GM23248 (cell line): ENCODE measurements around the gene TNIK. TPM values are rescaled to one million over a fixed set of nuclear protein-coding genes. Genes with fewer than 3 reads are reported as not detected.

Source experiments
- DNase-seq: peaks from one replicate; pipeline ENCODE4 v3.0.0-alpha.2; 2015
- H2AFZ ChIP-seq: fragments of 200-600 bp; sonication (generic); 2 replicates; pipeline ENCODE4 v1.6.1; 2016; ENCODE audit warnings: antibody characterized with exemption
- H3F3A ChIP-seq: fragments of 200-600 bp; sonication (generic); 2 replicates; pipeline ENCODE4 v1.6.1; 2016; ENCODE audit warnings: mild to moderate bottlenecking, antibody characterized with exemption, mixed run types; ENCODE audit not compliant: insufficient read depth
- H3K27ac ChIP-seq: fragments of 200-600 bp; sonication (generic); 2 replicates; pipeline ENCODE4 v1.5.1; 2016; ENCODE audit warnings: mild to moderate bottlenecking
- H3K27me3 ChIP-seq: fragments of 200-600 bp; sonication (generic); replicated peaks from 2 replicates; pipeline ENCODE4 v1.6.1; 2016; ENCODE audit warnings: mild to moderate bottlenecking; ENCODE audit not compliant: insufficient read depth
- H3K36me3 ChIP-seq: fragments of 200-600 bp; sonication (generic); 2 replicates; pipeline ENCODE4 v1.6.1; 2016; ENCODE audit warnings: low read depth, mild to moderate bottlenecking
- H3K4me1 ChIP-seq: fragments of 200-600 bp; sonication (generic); 2 replicates; pipeline ENCODE4 v1.6.1; 2016; ENCODE audit warnings: mild to moderate bottlenecking; ENCODE audit not compliant: insufficient read depth
- H3K4me2 ChIP-seq: fragments of 200-600 bp; sonication (generic); one replicate; pipeline ENCODE4 v1.6.1; 2016; ENCODE audit warnings: mild to moderate bottlenecking; ENCODE audit not compliant: unreplicated experiment
- H3K4me3 ChIP-seq: fragments of 200-600 bp; sonication (generic); 2 replicates; pipeline ENCODE4 v1.5.1; 2016; ENCODE audit warnings: mild to moderate bottlenecking
- H3K79me2 ChIP-seq: fragments of 200-600 bp; sonication (generic); 2 replicates; pipeline ENCODE4 v1.6.1; 2016; ENCODE audit warnings: mild to moderate bottlenecking; ENCODE audit not compliant: insufficient read depth
- H3K9ac ChIP-seq: fragments of 200-600 bp; sonication (generic); 2 replicates; pipeline ENCODE4 v1.6.1; 2016; ENCODE audit warnings: mild to moderate bottlenecking
- H3K9me2 ChIP-seq: fragments of 200-600 bp; sonication (generic); 2 replicates; pipeline ENCODE4 v1.6.1; 2016; ENCODE audit warnings: mixed run types, mild to moderate bottlenecking, moderate library complexity; ENCODE audit not compliant: insufficient read depth
- H3K9me3 ChIP-seq: fragments of 200-600 bp; sonication (generic); one replicate; pipeline ENCODE4 v1.6.1; 2017; ENCODE audit warnings: low read depth
- H4K20me1 ChIP-seq: fragments of 200-600 bp; sonication (generic); 2 replicates; pipeline ENCODE4 v1.6.0; 2016; ENCODE audit not compliant: insufficient read depth
- EZH2 ChIP-seq: fragments of 200-600 bp; sonication (generic); IDR thresholded peaks from 2 replicates; pipeline ENCODE4 v1.6.1; 2018; ENCODE audit warnings: antibody characterized with exemption, mild to moderate bottlenecking; ENCODE audit not compliant: insufficient read depth, poor library complexity, severe bottlenecking
- EZH2phosphoT487 ChIP-seq: fragments of 200-600 bp; sonication (generic); IDR thresholded peaks from 2 replicates; pipeline ENCODE4 v1.6.1; 2018; ENCODE audit warnings: antibody characterized with exemption, moderate library complexity, mild to moderate bottlenecking, low read depth; ENCODE audit not compliant: insufficient read depth
- WGBS, 2 experiments: methylation state at CpG; one replicate each; pipeline ENCODE4 v1.1.6; 2015 to 2017; ENCODE audit warnings: low lambda C conversion rate in 2 of 2, low coverage in 1 of 2; ENCODE audit errors: missing lambda C conversion rate in 2 of 2; 5-methylcytosine and 5-hydroxymethylcytosine counted together
- in situ Hi-C: fragments of 300-500 bp; cut with MboI; formaldehyde crosslinking; loops from 2 replicates; pipeline ENCODE4 v1.15.0; 2020
- polyA plus RNA-seq: library from polyadenylated mRNA; unstranded; fragments of >200 nt; fragmentation: Nextera tagmentation; extraction: Ambion mirVana; gene quantifications from 2 replicates; pipeline ENCODE4 v1.2.1, GENCODE V29; 2016
- total RNA-seq: library from RNA; depleted of rRNA; stranded (reverse); fragments of >200 nt; shearing (Covaris generic); gene quantifications from 2 replicates; pipeline ENCODE4 v1.2.3, GENCODE V29; 2014

The TNIK gene
- total and polyA plus RNA-seq, 2 experiments from 2014 or later: 0.80 to 2.3 TPM

DNA sequence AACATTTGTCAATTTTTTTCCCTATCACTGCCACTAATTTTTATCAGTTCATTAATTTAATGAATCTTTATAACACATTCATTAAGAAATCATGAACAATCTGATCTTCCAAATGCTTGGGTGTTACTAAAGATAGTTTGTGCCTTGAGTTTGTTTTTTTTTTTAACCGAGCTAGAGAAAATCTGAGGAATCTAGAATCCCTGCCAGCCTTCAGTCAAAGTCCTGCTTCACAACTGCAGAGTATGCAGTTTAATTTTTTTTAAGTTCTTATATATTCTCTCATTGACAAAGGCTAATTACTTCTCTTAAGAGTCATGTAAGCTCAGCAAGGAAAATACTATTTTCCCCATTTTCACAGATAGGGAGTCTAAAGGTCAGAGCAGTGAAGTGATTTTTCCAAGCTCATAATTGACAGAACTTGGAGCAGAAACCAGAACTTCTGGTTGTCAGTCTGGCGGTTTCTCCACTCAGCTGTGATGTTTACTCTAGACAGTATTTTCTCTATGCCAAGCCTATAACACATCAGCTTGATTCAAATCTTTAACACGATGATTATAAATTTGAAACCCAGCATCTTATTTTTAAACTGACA lies 55.7 kb downstream of the TNIK start:
- no peaks in the 10 kb centered on the region for H3K36me3 ChIP-seq
- H3K9ac ChIP-seq: no peak overlapping the region
- TF ChIP-seq EZH2phosphoT487 (no peak), EZH2 (no peak)
- no peaks in the 10 kb centered on the region for H4K20me1 ChIP-seq
- H3K9me2 ChIP-seq: no peaks in the 10 kb centered on the region
- no peaks in the 10 kb centered on the region for H3K79me2 ChIP-seq
- DNase-seq: no peak
- no peaks in the 10 kb centered on the region for H3K27me3 ChIP-seq
- no peak overlapping the region for H3K4me3 ChIP-seq
- peaks cover 4% of the 10 kb centered on the region; the same call in 1 of the 2 replicates for H3F3A ChIP-seq
- H3K4me1 ChIP-seq: peaks cover 10% of the 10 kb centered on the region
- no peak overlapping the region for H3K27ac ChIP-seq
- 65 to 69% methylated on average over 3 of the region's 3 CpGs for WGBS, 2 experiments
- in situ Hi-C loops: no loop called here
- H3K9me3 ChIP-seq: no peaks in the 10 kb centered on the region
- H3K4me2 ChIP-seq: no peak overlapping the region
- no peak overlapping the region for H2AFZ ChIP-seq

- Histone ChIP-seq H3K27me3 (no peaks in the 10 kb centered on the region), H3K27ac (no peak overlapping the region), H3K4me1 (peaks cover 1% of the 10 kb centered on the region; the same call in 1 of the 2 replicates), H4K20me1 (no peaks in the 10 kb centered on the region), H3K4me3 (no peak overlapping the region), H2AFZ (no peak overlapping the region), H3K9me3 (no peaks in the 10 kb centered on the region), H3K36me3 (no peaks in the 10 kb centered on the region), H3K79me2 (no peaks in the 10 kb centered on the region), H3F3A (peaks cover under 1% of the 10 kb centered on the region; the same call in 1 of the 2 replicates), H3K9ac (no peak overlapping the region), H3K9me2 (no peaks in the 10 kb centered on the region), H3K4me2 (no peak overlapping the region)
- in situ Hi-C loops: no loop called here
- no peak for DNase-seq
- TF ChIP-seq EZH2 (no peak), EZH2phosphoT487 (no peak)
- 92 to 95% methylated on average over 3 of the region's 3 CpGs for WGBS, 2 experiments
These were observed 57.9 kb downstream of the TNIK start for GRCh38 chr3:171402281-171402680.

- Histone ChIP-seq H3K79me2 (no peaks in the 10 kb centered on the region), H4K20me1 (no peaks in the 10 kb centered on the region), H3K4me1 (no peaks in the 10 kb centered on the region), H3K9me2 (no peaks in the 10 kb centered on the region), H3K4me2 (no peak overlapping the region), H3K4me3 (no peak overlapping the region), H3K36me3 (no peaks in the 10 kb centered on the region), H3K27me3 (no peaks in the 10 kb centered on the region), H3F3A (no peaks in the 10 kb centered on the region), H3K27ac (no peak overlapping the region), H3K9me3 (no peaks in the 10 kb centered on the region), H2AFZ (no peak overlapping the region), H3K9ac (no peak overlapping the region)
- TF ChIP-seq EZH2 (no peak), EZH2phosphoT487 (no peak)
- WGBS, 2 experiments: 8 to 17% methylated on average over 1 of the region's 1 CpG
- in situ Hi-C loops: no loop called here
- DNase-seq: no peak
These were observed 58.8 kb downstream of the TNIK start for GRCh38 chr3:171401432-171401831.

- H3K36me3 ChIP-seq: no peaks in the 10 kb centered on the region
- no peaks in the 10 kb centered on the region for H3K9me2 ChIP-seq
- no peaks in the 10 kb centered on the region for H3F3A ChIP-seq
- no peaks in the 10 kb centered on the region for H3K79me2 ChIP-seq
- no peak overlapping the region for H3K4me2 ChIP-seq
- H3K9ac ChIP-seq: no peak overlapping the region
- no peaks in the 10 kb centered on the region for H3K4me1 ChIP-seq
- no peak overlapping the region for H3K4me3 ChIP-seq
- H3K9me3 ChIP-seq: no peaks in the 10 kb centered on the region
- H2AFZ ChIP-seq: no peak overlapping the region
- no peak for DNase-seq
- no peaks in the 10 kb centered on the region for H3K27me3 ChIP-seq
- in situ Hi-C loops: no loop called here
- no peaks in the 10 kb centered on the region for H4K20me1 ChIP-seq
- WGBS, 2 experiments: 87 to 91% methylated on average over 2 of the region's 2 CpGs
- H3K27ac ChIP-seq: no peak overlapping the region
- TF ChIP-seq EZH2 (no peak), EZH2phosphoT487 (no peak)
These were observed 60.4 kb downstream of the TNIK start for GRCh38 chr3:171399842-171400241.

DNA sequence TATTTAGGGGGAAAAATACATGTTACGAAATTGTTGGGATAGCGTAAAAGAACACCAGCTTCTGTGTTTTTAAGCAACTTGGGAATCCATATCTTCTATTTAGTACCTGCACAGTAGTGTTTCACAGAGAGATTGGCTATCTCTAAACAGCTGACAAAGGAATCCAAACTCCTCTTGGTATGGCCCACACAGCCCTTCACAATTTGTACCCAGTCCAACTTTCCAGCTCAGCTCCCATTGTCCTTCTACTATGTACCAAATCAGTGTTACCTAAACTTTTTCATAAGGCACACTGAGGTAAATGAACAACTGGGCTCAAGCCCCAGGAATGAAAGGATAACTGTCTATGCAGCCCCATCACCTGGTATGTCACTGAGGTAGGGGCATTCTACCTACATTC lies 61.9 kb downstream of the TNIK start:
- Histone ChIP-seq H4K20me1 (no peaks in the 10 kb centered on the region), H3K9me2 (no peaks in the 10 kb centered on the region), H3K79me2 (no peaks in the 10 kb centered on the region), H3K36me3 (no peaks in the 10 kb centered on the region), H2AFZ (no peak overlapping the region), H3K4me1 (no peaks in the 10 kb centered on the region), H3K27ac (no peak overlapping the region), H3K27me3 (no peaks in the 10 kb centered on the region), H3F3A (no peaks in the 10 kb centered on the region), H3K4me3 (no peak overlapping the region), H3K4me2 (no peak overlapping the region), H3K9me3 (no peaks in the 10 kb centered on the region), H3K9ac (no peak overlapping the region)
- no peak for TF ChIP-seq EZH2phosphoT487
- TF ChIP-seq EZH2: no peak
- DNase-seq: no peak
- WGBS, 2 experiments: 98% methylated on average over 2 of the region's 2 CpGs
- in situ Hi-C loops: no loop called here
